Activated T-cell treated with anti-CD3 and anti-CD28 coated beads for 24 hours (primary cell): ENCODE data around the gene FBXL4.

ENCODE experiments used
- DNase-seq: peaks from one replicate; pipeline ENCODE4 v3.0.0-alpha.2; 2020; ENCODE audit warnings: low read depth

FBXL4 gene

GRCh38 chr6:98880486-98880885 lies 67.3 kb downstream of the FBXL4 start:
- DNase-seq, result no peak

DNA sequence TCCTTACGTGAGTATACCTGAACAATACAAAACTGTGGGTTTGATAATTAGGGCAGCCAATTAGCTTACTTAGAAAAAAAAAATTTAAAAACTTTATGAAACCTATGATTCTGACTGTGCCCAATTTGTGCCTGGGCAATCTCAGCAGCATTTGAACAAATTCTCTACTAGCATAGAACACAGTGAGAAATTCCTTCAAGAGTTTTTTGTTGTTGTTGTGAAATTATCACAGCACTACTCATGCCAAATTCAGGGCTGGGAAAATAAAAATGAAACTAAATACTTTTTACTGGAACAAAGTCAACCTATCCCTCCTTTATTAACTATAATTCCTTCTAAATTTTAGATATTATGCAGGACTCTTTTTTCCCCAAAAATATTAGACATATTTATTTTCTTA lies 70.5 kb downstream of the FBXL4 start:
- no peak for DNase-seq

DNA sequence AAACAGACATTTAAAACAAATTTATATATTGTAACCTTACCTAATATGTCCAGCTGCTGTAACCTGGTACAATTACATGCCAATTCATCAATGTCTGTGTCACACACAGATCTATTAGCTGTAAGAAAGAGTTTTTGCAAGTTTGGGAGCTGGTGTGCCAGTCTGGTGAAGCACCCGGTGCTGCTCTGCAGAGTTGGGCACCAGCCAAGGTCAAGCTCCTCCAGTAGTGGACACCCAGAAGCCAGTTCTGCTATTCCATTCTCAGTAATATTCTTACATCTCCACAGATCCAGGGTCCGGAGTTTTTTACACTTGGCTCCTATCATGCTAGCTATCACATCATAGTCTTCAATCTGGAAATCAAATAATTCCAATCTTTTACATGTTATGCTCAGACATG lies 72.4 kb downstream of the FBXL4 start:
- no peak for DNase-seq

GRCh38 chr6:98871821-98872220 lies 75.9 kb downstream of the FBXL4 start:
- DNase-seq, result no peak

GRCh38 chr6:98871057-98871456 lies 76.7 kb downstream of the FBXL4 start:
- no peak for DNase-seq

GRCh38 chr6:98864497-98864896 lies 83.2 kb downstream of the FBXL4 start:
- no peak for DNase-seq

DNA sequence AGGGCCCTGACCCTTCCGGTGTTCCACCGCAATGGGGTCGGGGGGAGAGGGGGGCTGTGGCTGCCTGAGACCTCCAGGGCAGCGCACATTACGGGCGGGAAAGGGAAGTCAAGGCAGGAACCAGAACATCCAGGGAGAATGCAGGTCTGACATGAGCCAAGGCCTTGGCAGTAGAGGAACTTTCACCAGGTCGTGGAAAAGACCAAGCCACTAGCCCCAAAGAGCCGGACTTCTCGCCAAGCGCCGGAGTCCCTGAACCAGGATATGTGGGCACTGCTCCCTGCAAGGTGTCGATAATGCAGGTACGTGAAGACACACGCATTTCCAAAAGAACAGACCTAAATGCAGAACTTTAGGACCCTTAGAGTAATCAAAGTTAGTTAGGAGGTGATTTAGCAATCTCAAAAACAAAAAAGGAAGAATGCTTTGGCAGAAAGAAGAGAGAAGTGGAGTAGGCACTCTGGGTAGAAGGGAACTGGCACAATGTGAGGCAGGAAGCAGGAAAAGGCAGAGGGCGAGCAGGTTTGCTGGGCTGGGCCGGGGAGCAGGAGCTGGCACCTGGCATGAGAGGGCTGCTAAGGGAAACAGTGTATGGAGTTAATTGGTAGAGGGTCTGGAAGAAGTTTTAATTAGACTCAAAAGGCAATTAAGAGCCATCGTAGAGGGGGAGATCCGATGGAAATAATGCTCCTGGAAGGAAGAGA lies 99.1 kb downstream of the FBXL4 start:
- no peak for DNase-seq

- DNase-seq, result no peak
Measured at GRCh38 chr6:98847779-98848538, 99.8 kb downstream of the FBXL4 start.

DNA sequence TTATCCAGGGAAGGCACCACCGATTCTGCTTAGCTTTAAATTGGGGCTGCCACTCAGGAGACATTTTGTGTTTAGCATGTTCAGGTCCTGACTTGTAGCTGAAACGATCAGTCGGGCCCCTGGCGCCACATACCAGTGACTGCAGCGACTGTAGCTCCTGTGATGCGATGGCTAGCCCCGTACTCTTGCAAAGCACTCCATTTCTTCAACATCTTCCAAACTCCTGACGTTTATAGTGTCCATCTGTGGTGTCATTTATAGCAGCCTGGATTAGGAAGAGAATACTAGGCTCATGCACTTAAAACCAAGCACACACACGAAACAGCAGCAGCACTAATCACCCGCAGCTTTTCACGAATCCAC lies 100.3 kb downstream of the FBXL4 start:
- DNase-seq, result no peak

- no peak for DNase-seq
Measured at GRCh38 chr6:98846021-98846380, 101.7 kb downstream of the FBXL4 start.

DNA sequence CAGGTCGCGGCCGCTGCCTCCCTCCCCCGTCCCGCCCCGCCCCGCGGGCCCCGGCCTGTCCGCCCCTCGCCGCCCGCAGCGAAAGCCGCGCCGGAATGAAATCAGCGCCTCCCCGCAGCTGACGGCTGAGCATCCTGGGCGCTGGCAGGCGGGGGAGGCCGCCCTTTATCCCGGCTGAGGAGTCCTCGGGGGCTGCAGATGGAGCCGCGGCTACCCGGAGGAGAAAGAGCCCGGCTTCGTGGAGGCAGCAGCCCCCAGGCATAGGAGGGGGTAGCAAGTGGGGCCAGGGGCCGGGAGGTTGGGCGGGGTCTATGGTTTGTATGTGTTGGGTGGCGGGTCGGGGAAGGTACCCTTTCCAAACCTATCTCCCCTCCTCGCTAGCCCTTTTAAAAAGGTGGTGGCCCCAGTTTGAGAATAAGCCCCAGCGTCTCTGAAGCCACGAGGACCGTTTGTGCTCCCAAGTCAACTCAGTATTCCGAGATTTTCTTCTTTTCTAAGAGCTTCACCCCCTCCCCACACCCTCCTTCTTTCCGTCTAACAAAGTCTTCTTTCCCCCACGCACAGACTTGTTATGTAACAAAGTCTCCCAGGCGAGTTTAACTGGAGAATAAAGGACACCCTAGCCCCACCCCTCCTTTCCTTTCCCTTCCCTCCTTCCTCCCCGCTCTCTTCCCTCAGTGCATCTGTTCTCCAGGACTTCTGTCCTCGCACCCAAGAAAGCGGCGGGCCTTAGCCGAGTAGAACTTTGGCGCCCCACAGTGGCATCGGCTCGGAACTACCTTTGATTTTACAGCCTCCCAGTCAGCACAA lies 102.3 kb downstream of the FBXL4 start:
- peak; percentile 65 for DNase-seq

DNA sequence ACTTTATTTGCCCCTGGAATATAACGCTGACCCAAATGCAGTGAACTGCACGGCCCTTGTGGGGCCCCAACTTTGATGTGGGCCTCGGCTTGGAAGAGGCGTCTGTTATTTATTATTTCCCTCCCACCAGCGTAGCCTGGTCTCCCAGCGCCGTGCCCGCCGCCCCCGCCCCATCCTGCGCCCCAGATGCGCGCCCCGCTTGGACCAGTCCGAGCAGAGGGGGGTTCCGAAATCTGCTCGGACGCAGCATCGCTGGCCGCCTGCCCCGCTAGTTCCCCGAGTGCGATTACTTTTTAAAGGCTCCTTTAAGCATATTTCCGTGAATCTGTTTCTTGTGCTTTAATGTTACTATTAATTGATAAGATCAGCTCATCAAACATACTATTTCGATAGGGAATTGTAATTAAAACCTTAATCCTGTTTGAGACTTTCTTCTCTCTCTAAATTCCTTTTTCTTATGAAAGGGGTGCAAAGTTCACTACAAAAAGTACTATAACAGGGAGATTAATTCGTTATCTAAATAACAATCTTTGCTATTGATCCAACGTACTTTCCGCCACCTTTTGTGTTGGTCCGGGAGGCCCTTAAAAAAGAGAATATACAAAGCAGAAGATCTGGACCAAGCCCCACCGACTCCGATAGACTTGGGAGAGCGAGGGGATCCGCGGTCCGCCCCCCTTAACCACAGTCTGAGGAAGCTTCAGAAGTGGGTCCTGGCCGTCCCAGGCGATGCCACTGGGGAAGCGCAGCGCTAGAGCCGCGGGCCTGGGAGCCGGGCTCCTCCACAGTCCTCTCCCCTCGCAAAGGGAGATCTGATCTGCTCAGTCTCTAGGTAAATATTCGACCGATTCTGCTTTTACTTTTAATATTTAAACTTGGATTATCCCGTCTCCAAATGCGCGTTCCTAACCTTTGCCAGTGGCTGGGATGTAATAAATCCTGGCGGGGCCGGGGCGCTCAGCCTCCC lies 103.2 kb downstream of the FBXL4 start:
- DNase-seq, result no peak

GRCh38 chr6:98843271-98844243 lies 104.2 kb downstream of the FBXL4 start:
- DNase-seq, result no peak

DNA sequence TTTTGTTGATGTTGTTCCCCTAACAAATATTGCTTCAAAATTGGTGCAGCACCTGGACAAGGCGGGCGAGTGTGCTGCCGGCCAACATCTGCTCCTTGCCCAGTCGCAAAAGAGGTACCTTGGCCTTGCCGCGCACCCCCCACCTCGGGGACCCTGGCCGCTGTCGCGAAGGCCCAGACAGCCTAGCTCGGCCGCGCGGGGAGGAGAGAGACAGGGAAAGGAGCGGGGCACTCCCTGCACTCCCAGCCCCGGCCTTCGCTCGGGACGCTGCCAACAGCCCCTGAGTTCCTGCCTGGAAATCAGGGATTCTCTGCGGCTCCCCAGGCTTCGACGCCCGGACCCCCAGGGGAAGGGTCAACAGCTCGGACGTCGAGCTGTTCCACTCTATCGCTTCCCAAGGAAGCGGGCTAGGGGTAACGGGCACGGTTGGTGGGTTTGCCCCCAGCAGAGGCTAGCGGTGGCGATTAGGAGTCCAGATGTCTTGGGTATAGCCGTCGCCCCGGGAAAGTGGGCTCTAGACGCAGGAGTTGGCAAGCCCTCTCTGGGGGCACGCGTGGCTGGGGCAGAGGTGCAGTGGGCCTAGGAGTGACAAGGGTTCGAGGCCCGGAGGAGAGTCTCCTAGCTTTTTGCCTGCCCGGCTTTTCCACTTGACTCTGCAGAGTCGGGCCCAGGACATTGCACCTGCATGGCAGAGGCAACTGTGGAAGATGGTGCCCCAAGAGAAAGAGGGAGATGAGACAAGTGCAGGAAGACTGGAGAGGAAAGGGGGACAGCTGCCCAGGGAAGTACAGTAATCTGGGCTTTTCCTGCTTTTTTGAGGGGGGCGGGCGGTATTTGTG lies 105.2 kb downstream of the FBXL4 start:
- DNase-seq, result no peak

- DNase-seq, result no peak
Measured at GRCh38 chr6:98841621-98842341, 106.0 kb downstream of the FBXL4 start.

DNA sequence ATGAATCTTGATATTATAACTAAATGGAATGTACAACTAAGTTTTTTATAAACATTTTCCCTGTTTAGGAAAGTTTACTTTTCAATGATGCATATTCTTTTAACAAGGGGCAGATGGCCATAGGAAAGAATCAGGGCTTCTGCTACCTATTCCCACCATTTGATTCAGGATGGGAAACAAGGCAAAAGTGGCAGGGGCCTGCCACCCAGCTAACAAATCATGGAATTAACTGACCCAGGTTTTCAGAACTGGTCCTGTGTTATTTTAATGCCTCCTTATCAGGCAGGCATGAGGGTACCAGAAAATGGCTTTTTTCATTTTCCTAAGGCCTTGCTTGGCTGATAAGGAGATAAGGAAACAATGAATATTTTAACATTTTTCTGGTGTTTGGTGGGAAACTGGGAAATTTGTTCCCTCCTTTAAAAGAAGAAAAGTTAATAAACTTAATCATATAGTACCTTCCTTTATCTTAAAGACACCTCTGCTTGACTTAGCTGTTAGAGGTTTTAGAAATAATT lies 106.7 kb downstream of the FBXL4 start:
- no peak for DNase-seq

DNA sequence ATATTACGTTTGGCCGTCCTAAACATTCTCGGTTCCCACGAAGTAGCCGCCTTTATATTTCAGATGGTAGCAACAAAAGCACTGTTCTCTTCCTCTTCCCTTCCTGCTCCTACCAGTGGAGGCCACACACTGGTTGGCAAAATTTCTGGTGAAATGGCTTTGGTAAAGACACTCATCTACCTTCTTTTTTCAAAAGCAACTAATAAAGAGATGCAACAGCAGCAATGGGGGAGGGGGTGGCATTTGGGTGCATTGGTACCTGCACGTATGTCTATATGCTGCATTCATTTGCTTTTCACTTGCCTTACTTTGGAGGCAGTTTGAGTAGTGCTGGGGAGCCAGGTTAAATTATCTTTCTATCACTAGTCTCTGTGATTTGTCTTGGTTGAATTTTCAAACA lies 107.4 kb downstream of the FBXL4 start:
- no peak for DNase-seq

DNA sequence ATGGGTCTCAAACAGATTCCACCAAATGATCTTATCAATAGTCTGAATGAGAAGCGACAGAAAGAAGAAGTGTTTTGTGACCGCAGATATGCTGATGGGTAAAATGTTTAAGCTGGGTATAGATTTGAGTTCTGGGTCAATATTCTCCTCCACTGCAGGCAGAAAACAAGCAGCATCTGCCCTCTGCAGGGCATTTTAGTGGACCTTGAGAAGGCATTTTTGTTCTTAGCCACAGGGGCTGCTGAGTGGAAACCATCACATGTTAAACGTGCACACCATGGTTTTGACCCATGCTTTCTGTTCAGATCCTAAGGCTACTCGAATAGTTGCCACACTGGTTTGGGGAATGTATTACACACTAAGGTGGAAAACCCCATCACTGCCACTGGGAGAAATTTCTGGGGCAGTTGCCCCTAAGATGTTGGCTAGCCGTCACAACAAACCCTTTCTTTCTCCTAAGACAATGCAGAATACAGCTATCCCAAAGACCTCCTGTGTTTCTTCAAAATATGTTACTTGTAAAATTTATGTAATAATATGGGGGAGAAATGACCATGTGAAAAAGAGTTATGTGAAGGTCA lies 107.9 kb downstream of the FBXL4 start:
- DNase-seq, result no peak
